Prostate gland (tissue), 2 donors: ENCODE data around the gene ATG7.

Experiments
- CTCF ChIP-seq, 4 experiments: fragments of 200-600 bp in 2 of 4; fragments of 450-650 bp in 2 of 4; sonication (generic) in 2 of 4; IDR thresholded peaks; 1 replicate in 3 of 4; 2 replicates in 1 of 4; pipeline ENCODE4 v1.5.1; 2016 to 2019; ENCODE audit warnings: antibody characterized with exemption in 4 of 4, mild to moderate bottlenecking in 2 of 4, moderate library complexity in 2 of 4
- POLR2A ChIP-seq: fragments of 450-650 bp; IDR thresholded peaks from one replicate; pipeline ENCODE4 v1.6.1; 2016; ENCODE audit warnings: antibody characterized with exemption, mild to moderate bottlenecking
- POLR2AphosphoS5 ChIP-seq: sonication (generic); formaldehyde crosslinking; IDR thresholded peaks from one replicate; pipeline ENCODE4 v1.6.1; 2017; ENCODE audit warnings: antibody characterized with exemption

- no peak for TF ChIP-seq CTCF (IDR thresholded peaks at IDR 0.05)
- TF ChIP-seq POLR2AphosphoS5 = no peak
- no peak for TF ChIP-seq POLR2A
Observed at GRCh38 chr3:11555881-11556633, 283.9 kb downstream of the ATG7 start.
